ENCODE data around the gene FMN1.

DNA sequence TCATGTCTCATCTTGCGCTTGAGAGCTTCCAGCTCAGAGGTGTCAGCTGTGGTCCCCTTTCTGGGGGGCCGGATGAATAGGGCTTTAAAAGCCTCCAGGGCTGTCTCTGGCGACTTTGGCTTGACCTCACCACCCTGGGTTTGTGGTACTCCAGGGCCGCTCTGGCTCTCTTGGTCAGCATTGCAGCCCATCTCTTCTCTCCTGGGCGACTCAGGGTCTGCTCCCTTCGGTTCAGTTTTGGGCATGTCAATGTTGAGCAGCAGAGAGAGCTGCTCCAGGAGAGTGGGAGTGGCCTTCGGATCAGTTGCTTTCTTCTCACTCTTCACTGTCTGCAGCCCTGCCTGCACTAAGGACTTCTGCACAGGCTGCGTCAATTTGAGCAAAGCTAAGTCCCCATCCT, 127.9 kb downstream of the FMN1 start:
- TF ChIP-seq, protein P1, sequence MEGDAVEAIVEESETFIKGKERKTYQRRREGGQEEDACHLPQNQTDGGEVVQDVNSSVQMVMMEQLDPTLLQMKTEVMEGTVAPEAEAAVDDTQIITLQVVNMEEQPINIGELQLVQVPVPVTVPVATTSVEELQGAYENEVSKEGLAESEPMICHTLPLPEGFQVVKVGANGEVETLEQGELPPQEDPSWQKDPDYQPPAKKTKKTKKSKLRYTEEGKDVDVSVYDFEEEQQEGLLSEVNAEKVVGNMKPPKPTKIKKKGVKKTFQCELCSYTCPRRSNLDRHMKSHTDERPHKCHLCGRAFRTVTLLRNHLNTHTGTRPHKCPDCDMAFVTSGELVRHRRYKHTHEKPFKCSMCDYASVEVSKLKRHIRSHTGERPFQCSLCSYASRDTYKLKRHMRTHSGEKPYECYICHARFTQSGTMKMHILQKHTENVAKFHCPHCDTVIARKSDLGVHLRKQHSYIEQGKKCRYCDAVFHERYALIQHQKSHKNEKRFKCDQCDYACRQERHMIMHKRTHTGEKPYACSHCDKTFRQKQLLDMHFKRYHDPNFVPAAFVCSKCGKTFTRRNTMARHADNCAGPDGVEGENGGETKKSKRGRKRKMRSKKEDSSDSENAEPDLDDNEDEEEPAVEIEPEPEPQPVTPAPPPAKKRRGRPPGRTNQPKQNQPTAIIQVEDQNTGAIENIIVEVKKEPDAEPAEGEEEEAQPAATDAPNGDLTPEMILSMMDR (IDR thresholded peaks at IDR 0.05) = no peak
- no peak for TF ChIP-seq POLR2AphosphoS5 (IDR thresholded peaks at IDR 0.05)
